DOHH2 (cell line): ENCODE measurements around the gene DENND6B.

ENCODE experiments used
- H3F3A ChIP-seq: fragments of 200-600 bp; sonication (generic), shearing (Covaris generic); 2 replicates; pipeline ENCODE4 v1.6.0; 2016; ENCODE audit warnings: antibody characterized with exemption, mild to moderate bottlenecking; ENCODE audit not compliant: control insufficient read depth, insufficient read depth
- H3K27ac ChIP-seq: fragments of 200-600 bp; sonication (generic); 2 replicates; pipeline ENCODE4 v1.5.1; 2014; ENCODE audit warnings: low read depth, mild to moderate bottlenecking, low read length, moderate library complexity
- H3K27me3 ChIP-seq: fragments of 200-600 bp; sonication (generic); 2 replicates; pipeline ENCODE4 v1.6.1; 2014; ENCODE audit warnings: mild to moderate bottlenecking, low read length, mixed read lengths; ENCODE audit not compliant: control insufficient read depth
- H3K36me3 ChIP-seq: fragments of 200-600 bp; sonication (generic); 2 replicates; pipeline ENCODE4 v1.6.1; 2014; ENCODE audit warnings: mild to moderate bottlenecking, low read length, moderate library complexity, mixed read lengths; ENCODE audit not compliant: control insufficient read depth
- H3K4me1 ChIP-seq: fragments of 200-600 bp; sonication (generic); 2 replicates; pipeline ENCODE4 v1.6.1; 2014; ENCODE audit warnings: mild to moderate bottlenecking, low read length, mixed read lengths; ENCODE audit not compliant: control insufficient read depth
- H3K4me2 ChIP-seq: fragments of 200-600 bp; sonication (generic); 2 replicates; pipeline ENCODE4 v1.6.0; 2014; ENCODE audit warnings: mild to moderate bottlenecking, low read length, moderate library complexity
- H3K4me3 ChIP-seq: fragments of 200-600 bp; sonication (generic); 2 replicates; pipeline ENCODE4 v1.5.1; 2014; ENCODE audit warnings: mild to moderate bottlenecking, low read length, mixed read lengths
- H3K79me2 ChIP-seq: fragments of 200-600 bp; sonication (generic); 2 replicates; pipeline ENCODE4 v1.6.1; 2014; ENCODE audit warnings: mild to moderate bottlenecking, low read length, mixed read lengths; ENCODE audit not compliant: control insufficient read depth
- H3K9me2 ChIP-seq: fragments of 200-600 bp; sonication (generic); replicated peaks from 2 replicates; pipeline ENCODE4 v1.6.1; 2014; ENCODE audit warnings: mild to moderate bottlenecking, low read length, mixed read lengths; ENCODE audit not compliant: control insufficient read depth
- H3K9me3 ChIP-seq: fragments of 200-600 bp; sonication (generic); 2 replicates; pipeline ENCODE4 v1.6.1; 2014; ENCODE audit warnings: antibody characterized with exemption, low read length, mixed read lengths; ENCODE audit not compliant: control insufficient read depth, insufficient read depth
- H4K20me1 ChIP-seq: fragments of 200-600 bp; sonication (generic); 2 replicates; pipeline ENCODE4 v1.6.0; 2014; ENCODE audit warnings: low read depth, mild to moderate bottlenecking, antibody characterized with exemption, low read length, moderate library complexity; ENCODE audit not compliant: control insufficient read depth, insufficient read depth
- CTCF ChIP-seq: fragments of 200-600 bp; sonication (generic); IDR thresholded peaks from one replicate; pipeline ENCODE4 v1.5.1; 2014; ENCODE audit warnings: antibody characterized with exemption, mild to moderate bottlenecking, low read depth, low read length; ENCODE audit not compliant: poor library complexity, severe bottlenecking
- EZH2phosphoT487 ChIP-seq: fragments of 200-600 bp; sonication (generic); IDR thresholded peaks from 2 replicates; pipeline ENCODE4 v1.6.1; 2017; ENCODE audit warnings: borderline replicate concordance, mild to moderate bottlenecking, antibody characterized with exemption, low read length, moderate library complexity, mixed read lengths

Gene DENND6B

GRCh38 chr22:50341977-50342650 lies 15.3 kb upstream of the DENND6B start:
- no peaks in the 10 kb centered on the region for H3K27me3 ChIP-seq
- H3K4me1 ChIP-seq: peaks cover 59% of the 10 kb centered on the region
- H3K4me2 ChIP-seq: peak overlapping the region; percentile 99

DNA sequence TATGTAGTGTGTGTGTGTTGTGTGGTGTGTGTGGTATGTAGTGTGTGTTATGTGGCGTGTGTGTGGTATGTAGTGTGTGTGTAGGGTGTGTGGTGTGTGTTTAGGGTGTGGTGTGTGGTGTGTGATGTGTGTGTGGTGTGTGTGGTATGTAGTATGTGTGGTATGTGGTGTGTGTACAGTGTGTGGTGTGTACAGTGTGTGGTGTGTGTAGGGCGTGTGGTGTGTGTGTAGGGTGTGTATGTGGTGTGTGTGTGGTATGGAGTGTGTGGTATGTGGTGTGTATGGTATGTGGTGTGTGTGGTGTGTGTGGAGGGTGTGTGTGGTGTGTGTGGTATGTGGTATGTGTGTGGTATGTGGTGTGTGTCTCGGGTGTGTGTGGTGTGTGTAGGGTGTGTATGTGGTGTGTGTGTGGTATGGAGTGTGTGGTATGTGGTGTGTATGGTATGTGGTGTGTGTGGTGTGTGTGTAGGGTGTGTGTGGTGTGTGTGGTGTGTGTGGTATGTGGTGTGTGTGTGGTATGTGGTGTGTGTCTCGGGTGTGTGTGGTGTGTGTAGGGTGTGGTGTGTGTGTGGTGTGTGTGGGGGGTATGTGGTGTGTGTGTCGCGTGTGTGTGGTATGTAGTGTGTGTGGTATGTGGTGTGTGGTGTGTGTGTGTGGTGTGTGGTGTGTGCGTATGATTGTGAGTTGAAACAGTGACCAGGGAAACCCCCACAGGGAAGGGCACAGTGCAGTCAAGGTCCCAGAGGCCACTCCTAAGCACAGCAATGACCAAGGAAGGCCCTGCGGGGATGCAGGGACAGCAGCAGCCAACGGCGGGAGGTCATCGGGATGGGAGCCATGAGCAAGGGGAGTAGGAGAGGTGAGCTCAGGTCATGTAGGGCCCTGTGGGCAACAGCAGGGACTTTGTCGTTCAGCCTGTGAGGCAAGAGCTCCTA lies 13.4 kb upstream of the DENND6B start:
- no peak overlapping the region for H3K4me3 ChIP-seq
- peaks cover 27% of the 10 kb centered on the region for H3K36me3 ChIP-seq
- H3K9me3 ChIP-seq: peaks cover 17% of the 10 kb centered on the region; the same call in 1 of the 2 replicates
- peaks cover 55% of the 10 kb centered on the region for H3K79me2 ChIP-seq
- H4K20me1 ChIP-seq: no peaks in the 10 kb centered on the region
- H3K4me2 ChIP-seq: no peak overlapping the region
- no peak for TF ChIP-seq EZH2phosphoT487
- no peak for TF ChIP-seq CTCF
- H3K27me3 ChIP-seq: no peaks in the 10 kb centered on the region
- H3K4me1 ChIP-seq: peaks cover 78% of the 10 kb centered on the region
- peak overlapping the region; percentile 98 for H3K27ac ChIP-seq
- no peaks in the 10 kb centered on the region for H3K9me2 ChIP-seq
- peaks cover 69% of the 10 kb centered on the region for H3F3A ChIP-seq

More at GRCh38 chr22:50341977-50342650, 15.3 kb upstream of the DENND6B start:
- peaks cover 17% of the 10 kb centered on the region; the same call in 1 of the 2 replicates for H3K9me3 ChIP-seq
- peak overlapping the region; percentile 88 for H3K4me3 ChIP-seq
- H3F3A ChIP-seq: peaks cover 53% of the 10 kb centered on the region
- peak overlapping the region; percentile 98 for H3K27ac ChIP-seq
- no peaks in the 10 kb centered on the region for H4K20me1 ChIP-seq
- H3K79me2 ChIP-seq: peaks cover 52% of the 10 kb centered on the region
- peaks cover 29% of the 10 kb centered on the region for H3K36me3 ChIP-seq
- no peaks in the 10 kb centered on the region for H3K9me2 ChIP-seq
- TF ChIP-seq CTCF: peak; percentile 97
- no peak for TF ChIP-seq EZH2phosphoT487

GRCh38 chr22:50338860-50339462 lies 12.1 kb upstream of the DENND6B start:
- Histone ChIP-seq H3K4me1 (peaks cover 89% of the 10 kb centered on the region), H3K4me2 (no peak overlapping the region; the same call in 1 of the 2 replicates), H3K79me2 (peaks cover 55% of the 10 kb centered on the region), H3K27me3 (no peaks in the 10 kb centered on the region), H4K20me1 (no peaks in the 10 kb centered on the region), H3F3A (peaks cover 81% of the 10 kb centered on the region), H3K27ac (peak overlapping the region; percentile 98), H3K4me3 (no peak overlapping the region), H3K9me2 (no peaks in the 10 kb centered on the region), H3K9me3 (peaks cover 17% of the 10 kb centered on the region; the same call in 1 of the 2 replicates), H3K36me3 (peaks cover 27% of the 10 kb centered on the region)
- TF ChIP-seq EZH2phosphoT487 (no peak), CTCF (no peak)
